Middle frontal gyrus (tissue), 1 donor: ENCODE data around the gene MEGF6.
"Not testable (repeated sequence)": the region's sequence is repeated elsewhere in the genome, so short reads cannot be mapped to it uniquely, and the experiment has no call there.

Source experiments
- DNase-seq: peaks from one replicate; pipeline ENCODE4 v3.0.0-alpha.2; 2015; ENCODE audit warnings: low spot score; ENCODE audit errors: extremely low spot score

The MEGF6 gene

GRCh38 chr1:3595949-3596348, 15.4 kb downstream of the MEGF6 start:
- no peak for DNase-seq

GRCh38 chr1:3594706-3595377, 16.5 kb downstream of the MEGF6 start:
- DNase-seq: no peak

- no peak for DNase-seq
These were observed 17.6 kb downstream of the MEGF6 start for GRCh38 chr1:3593745-3594144.

GRCh38 chr1:3593334-3593733, 18.0 kb downstream of the MEGF6 start:
- DNase-seq: no peak

GRCh38 chr1:3590951-3591865, 20.1 kb downstream of the MEGF6 start:
- DNase-seq: no peak

- no peak for DNase-seq
These were observed 21.1 kb downstream of the MEGF6 start for GRCh38 chr1:3590139-3590763.

GRCh38 chr1:3588395-3588794, 22.9 kb downstream of the MEGF6 start:
- no peak for DNase-seq

- DNase-seq: no peak
These were observed 24.1 kb downstream of the MEGF6 start for GRCh38 chr1:3586986-3587759.

GRCh38 chr1:3585940-3586568, 25.3 kb downstream of the MEGF6 start:
- DNase-seq: no peak

GRCh38 chr1:3585353-3585868, 25.9 kb downstream of the MEGF6 start:
- not testable (repeated sequence) for DNase-seq

GRCh38 chr1:3584915-3585314, 26.4 kb downstream of the MEGF6 start:
- no peak for DNase-seq

GRCh38 chr1:3583751-3584150, 27.6 kb downstream of the MEGF6 start:
- not testable (repeated sequence) for DNase-seq

- no peak for DNase-seq
These were observed 29.8 kb downstream of the MEGF6 start for GRCh38 chr1:3581296-3582036.

- no peak for DNase-seq
These were observed 31.1 kb downstream of the MEGF6 start for GRCh38 chr1:3580231-3580630.

- DNase-seq: no peak
These were observed 31.7 kb downstream of the MEGF6 start for GRCh38 chr1:3579626-3580025.

GRCh38 chr1:3578906-3579305, 32.4 kb downstream of the MEGF6 start:
- no peak for DNase-seq

- no peak for DNase-seq
These were observed 32.9 kb downstream of the MEGF6 start for GRCh38 chr1:3578433-3578805.

- DNase-seq: no peak
These were observed 33.4 kb downstream of the MEGF6 start for GRCh38 chr1:3577711-3578432.

GRCh38 chr1:3577300-3577699, 34.0 kb downstream of the MEGF6 start:
- no peak for DNase-seq
